Subcutaneous abdominal adipose tissue (tissue), 5 donors: ENCODE measurements around the gene FOXE1.

Experiments used
- H3K27ac ChIP-seq: one replicate; pipeline ENCODE4 v1.7.0; 2013; ENCODE audit warnings: low read depth, mild to moderate bottlenecking, inconsistent platforms, low read length, moderate library complexity
- H3K27me3 ChIP-seq, 5 donors: one replicate each; pipeline ENCODE4 v1.7.0; 2013; ENCODE audit warnings: low read length in 5 of 5, inconsistent platforms in 1 of 5; ENCODE audit not compliant: control insufficient read depth in 5 of 5, insufficient read depth in 4 of 5
- H3K36me3 ChIP-seq, 5 donors: one replicate each; pipeline ENCODE4 v1.7.0; 2013; ENCODE audit warnings: low read length in 5 of 5; ENCODE audit not compliant: control insufficient read depth in 5 of 5, insufficient read depth in 5 of 5
- H3K4me1 ChIP-seq, 5 donors: one replicate each; pipeline ENCODE4 v1.7.0; 2013; ENCODE audit warnings: low read length in 5 of 5, mild to moderate bottlenecking in 3 of 5, moderate library complexity in 1 of 5; ENCODE audit not compliant: control insufficient read depth in 5 of 5, insufficient read depth in 5 of 5
- H3K4me3 ChIP-seq, 5 donors: one replicate each; pipeline ENCODE4 v1.7.0; 2013; ENCODE audit warnings: low read length in 5 of 5, low read depth in 1 of 5
- H3K9ac ChIP-seq, 5 donors: one replicate each; pipeline ENCODE4 v1.7.0; 2013; ENCODE audit warnings: low read length in 5 of 5, mild to moderate bottlenecking in 4 of 5, moderate library complexity in 3 of 5
- H3K9me3 ChIP-seq, 5 donors: one replicate each; pipeline ENCODE4 v1.7.0; 2013; ENCODE audit warnings: low read length in 5 of 5; ENCODE audit not compliant: control insufficient read depth in 5 of 5
- donor health status: healthy.
- donor health status: healthy.
- donor health status: healthy.
- donor health status: healthy.
- donor health status: healthy.

FOXE1 gene

GRCh38 chr9:97853056-97853843, at the start of gene FOXE1:
Gene FOXE1 (plus strand): TSS chr9:97853226. CDS start chr9:97853915, 689 bp downstream.
- Histone ChIP-seq H3K4me3 (peak within 1 kb of the TSS; percentile 29 to 60 (median 48)), H3K27me3 (peaks cover 68 to 89% (median 88%) of the 10 kb centered on the region in 5 donors), H3K36me3 (no peaks in the 10 kb centered on the region), H3K9me3 (no peaks in the 10 kb centered on the region), H3K9ac (peak within 1 kb of the TSS in 1 of 5 donors; percentile 35), H3K27ac (no peak within 1 kb of the TSS), H3K4me1 (peaks cover 0 to 43% (median 31%) of the 10 kb centered on the region in 5 donors)

DNA sequence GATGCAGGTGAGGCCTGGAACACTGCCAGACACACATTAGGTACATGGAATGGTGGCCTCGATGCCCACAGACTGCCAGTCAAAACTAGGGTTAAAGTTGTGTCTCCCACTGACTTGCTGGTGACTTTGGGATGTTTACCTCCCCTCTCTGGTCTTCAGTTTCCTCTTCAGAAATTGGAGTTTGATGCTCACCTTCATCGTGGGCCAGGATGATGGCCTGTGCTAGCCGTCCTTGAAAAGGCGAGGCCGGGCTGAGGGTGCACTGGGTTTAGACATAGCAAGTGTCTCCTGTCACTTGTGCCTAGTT, 49.0 kb upstream of the FOXE1 start:
- Histone ChIP-seq H3K9ac (peak overlapping the region in 1 of 5 donors; percentile 50), H3K9me3 (no peaks in the 10 kb centered on the region), H3K36me3 (no peaks in the 10 kb centered on the region), H3K4me1 (peaks cover 2 to 13% (median 8%) of the 10 kb centered on the region in 5 donors), H3K27me3 (peaks cover 0 to 11% (median 0%) of the 10 kb centered on the region in 5 donors), H3K4me3 (peak overlapping the region in 4 of 5 donors; percentile 36 to 58 (median 51)), H3K27ac (no peak overlapping the region)

- Histone ChIP-seq H3K9me3 (no peaks in the 10 kb centered on the region), H3K9ac (no peak overlapping the region), H3K36me3 (no peaks in the 10 kb centered on the region), H3K4me1 (peaks cover 2 to 13% (median 8%) of the 10 kb centered on the region in 5 donors), H3K27ac (no peak overlapping the region), H3K27me3 (peaks cover 0 to 11% (median 0%) of the 10 kb centered on the region in 5 donors), H3K4me3 (no peak overlapping the region)
Observed at GRCh38 chr9:97806721-97807120, 46.3 kb upstream of the FOXE1 start.

DNA sequence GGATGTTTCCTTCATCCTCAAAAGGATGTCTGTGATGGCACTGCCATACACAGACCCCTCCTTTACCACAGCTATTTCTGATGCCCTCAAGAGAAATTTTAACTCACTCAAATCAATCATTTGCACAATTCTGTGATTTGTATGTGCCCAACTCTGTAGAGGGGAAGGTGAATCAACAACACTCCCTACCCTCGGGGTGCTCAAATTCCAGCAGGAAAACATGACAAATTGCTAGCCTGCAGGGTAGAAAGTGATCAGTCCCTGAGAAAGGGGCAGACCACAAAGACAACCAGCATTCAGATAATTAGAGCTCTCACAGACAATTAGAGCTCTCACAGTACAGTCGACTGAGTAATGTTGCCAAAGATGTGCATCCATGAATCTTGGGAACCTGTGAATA, 45.3 kb upstream of the FOXE1 start:
- peaks cover 0 to 9% (median 0%) of the 10 kb centered on the region in 5 donors for H3K27me3 ChIP-seq
- no peaks in the 10 kb centered on the region for H3K9me3 ChIP-seq
- H3K9ac ChIP-seq, result no peak overlapping the region
- H3K36me3 ChIP-seq, result no peaks in the 10 kb centered on the region
- no peak overlapping the region for H3K4me3 ChIP-seq
- peaks cover 2 to 13% (median 8%) of the 10 kb centered on the region in 5 donors for H3K4me1 ChIP-seq
- no peak overlapping the region for H3K27ac ChIP-seq

GRCh38 chr9:97808415-97808814, 44.6 kb upstream of the FOXE1 start:
- Histone ChIP-seq H3K9ac (no peak overlapping the region), H3K4me3 (no peak overlapping the region), H3K4me1 (peaks cover 2 to 9% (median 5%) of the 10 kb centered on the region in 5 donors), H3K27ac (no peak overlapping the region), H3K9me3 (peaks cover 0 to 3% (median 0%) of the 10 kb centered on the region in 5 donors), H3K27me3 (peaks cover 0 to 9% (median 0%) of the 10 kb centered on the region in 5 donors), H3K36me3 (no peaks in the 10 kb centered on the region)

DNA sequence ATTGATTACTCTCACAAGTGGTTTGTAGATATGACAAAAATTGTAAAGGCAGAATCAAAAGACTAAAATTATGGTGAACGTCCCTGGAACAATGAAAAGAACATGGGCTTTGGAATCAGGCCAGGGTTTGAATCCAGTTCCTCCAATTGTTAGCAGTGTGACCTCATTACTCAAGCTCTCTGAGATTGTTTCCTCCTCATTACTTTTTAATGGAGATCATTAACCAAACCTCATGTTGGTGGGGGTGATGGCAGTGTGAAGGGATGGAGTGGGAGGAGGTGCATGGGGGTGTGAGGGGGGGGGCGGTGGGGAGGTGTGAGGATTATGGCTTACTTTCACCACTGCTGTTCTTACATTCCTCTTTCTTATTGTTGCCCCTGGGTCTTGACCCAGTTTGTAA, 44.1 kb upstream of the FOXE1 start:
- peaks cover 0 to 6% (median 2%) of the 10 kb centered on the region in 5 donors for H3K4me1 ChIP-seq
- H3K36me3 ChIP-seq, result no peaks in the 10 kb centered on the region

GRCh38 chr9:97809666-97810344, 43.2 kb upstream of the FOXE1 start:
- H3K27ac ChIP-seq, result no peak overlapping the region
- H3K36me3 ChIP-seq, result no peaks in the 10 kb centered on the region
- no peak overlapping the region for H3K4me3 ChIP-seq
- peaks cover 0 to 3% (median 2%) of the 10 kb centered on the region in 5 donors for H3K4me1 ChIP-seq
- no peaks in the 10 kb centered on the region for H3K27me3 ChIP-seq
- H3K9me3 ChIP-seq, result peaks cover 0 to 3% (median 0%) of the 10 kb centered on the region in 5 donors
- no peak overlapping the region for H3K9ac ChIP-seq

More for the DNA sequence above, 44.1 kb upstream of the FOXE1 start:
- peaks cover 0 to 3% (median 0%) of the 10 kb centered on the region in 5 donors for H3K9me3 ChIP-seq
- H3K9ac ChIP-seq, result no peak overlapping the region
- peaks cover 0 to 6% (median 0%) of the 10 kb centered on the region in 5 donors for H3K27me3 ChIP-seq
- H3K4me3 ChIP-seq, result no peak overlapping the region
- H3K27ac ChIP-seq, result no peak overlapping the region

DNA sequence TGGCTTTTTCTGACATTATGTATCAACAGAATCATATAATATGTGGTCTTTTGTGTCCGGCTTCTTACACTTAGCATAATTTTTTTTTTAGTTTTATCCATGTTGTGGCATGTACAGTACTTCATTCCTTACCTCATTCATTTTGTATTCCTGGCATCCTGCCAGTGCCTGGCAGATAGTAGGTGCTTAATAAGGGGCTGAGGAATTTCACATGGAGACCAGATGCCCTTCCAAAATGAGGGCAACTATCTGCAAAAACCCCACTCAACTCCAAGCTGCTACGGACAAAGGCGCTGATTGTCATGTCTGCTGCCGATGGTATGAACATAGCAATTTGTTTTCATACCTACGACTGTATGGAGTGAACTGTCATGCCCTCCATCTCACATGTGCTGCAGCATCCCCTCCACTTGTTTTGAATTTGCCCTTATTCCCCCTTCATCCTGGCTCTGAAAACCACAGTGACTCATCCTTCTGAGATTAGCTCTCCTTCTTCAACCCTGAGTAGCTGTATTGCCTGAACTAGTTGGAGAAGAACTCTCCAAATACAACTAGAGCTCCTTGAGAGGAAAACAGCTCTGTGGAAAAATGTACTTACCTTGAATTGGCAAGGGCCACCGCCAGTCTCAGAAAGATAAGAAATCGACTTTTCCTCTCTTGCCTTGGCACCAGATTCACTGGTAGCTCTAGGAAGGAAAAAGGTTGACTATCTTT, 41.3 kb upstream of the FOXE1 start:
- no peak overlapping the region for H3K9ac ChIP-seq
- H3K9me3 ChIP-seq, result peaks cover 0 to 3% (median 0%) of the 10 kb centered on the region in 5 donors
- no peaks in the 10 kb centered on the region for H3K36me3 ChIP-seq
- H3K4me1 ChIP-seq, result peaks cover 0 to 3% (median 2%) of the 10 kb centered on the region in 5 donors
- no peak overlapping the region for H3K27ac ChIP-seq
- H3K27me3 ChIP-seq, result no peaks in the 10 kb centered on the region
- H3K4me3 ChIP-seq, result no peak overlapping the region

DNA sequence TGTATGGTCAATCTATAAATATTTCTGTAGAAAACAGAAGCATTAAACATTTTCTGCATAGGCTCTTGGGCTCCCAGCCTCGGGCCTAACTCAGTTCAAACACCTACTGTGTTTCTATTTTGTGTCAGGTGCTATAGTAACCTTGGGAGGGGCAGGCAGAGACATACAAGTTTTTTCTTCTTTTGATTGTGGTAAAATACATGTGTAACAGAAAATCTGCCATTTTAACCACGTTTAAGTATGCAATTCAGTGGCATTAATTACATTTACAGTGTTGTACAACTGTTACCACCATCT, 40.8 kb upstream of the FOXE1 start:
- Histone ChIP-seq H3K4me1 (peaks cover 0 to 3% (median 2%) of the 10 kb centered on the region in 5 donors), H3K27ac (no peak overlapping the region), H3K9me3 (peaks cover 0 to 3% (median 0%) of the 10 kb centered on the region in 5 donors), H3K9ac (no peak overlapping the region), H3K27me3 (no peaks in the 10 kb centered on the region), H3K36me3 (no peaks in the 10 kb centered on the region), H3K4me3 (no peak overlapping the region)

DNA sequence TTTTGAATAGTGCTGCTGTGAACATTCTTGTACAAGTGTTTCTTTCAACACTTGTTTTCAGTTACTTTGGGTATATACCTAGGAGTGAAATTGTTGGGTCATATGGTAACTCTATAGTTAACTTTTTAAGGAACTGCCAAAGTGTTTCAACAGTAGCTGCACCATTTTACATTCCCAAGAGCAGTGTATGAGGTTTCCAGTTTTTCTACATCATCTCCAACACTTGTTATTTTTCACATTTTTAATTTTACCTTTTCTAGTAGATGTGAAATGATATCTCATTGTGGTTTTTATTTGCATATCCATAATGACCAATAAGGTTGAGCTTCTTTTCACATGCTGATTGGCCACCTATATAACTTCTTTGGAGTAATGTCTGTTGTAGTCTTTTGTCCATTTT, 40.0 kb upstream of the FOXE1 start:
- Histone ChIP-seq H3K9me3 (peaks cover 0 to 3% (median 0%) of the 10 kb centered on the region in 5 donors), H3K4me1 (peaks cover 0 to 3% (median 2%) of the 10 kb centered on the region in 5 donors), H3K27ac (no peak overlapping the region), H3K4me3 (no peak overlapping the region), H3K27me3 (no peaks in the 10 kb centered on the region), H3K36me3 (no peaks in the 10 kb centered on the region), H3K9ac (no peak overlapping the region)
